ENCODE data around the gene ACTR3C.
"Not testable (repeated sequence)": the region's sequence is repeated elsewhere in the genome, so short reads cannot be mapped to it uniquely, and the experiment has no call there.

DNA sequence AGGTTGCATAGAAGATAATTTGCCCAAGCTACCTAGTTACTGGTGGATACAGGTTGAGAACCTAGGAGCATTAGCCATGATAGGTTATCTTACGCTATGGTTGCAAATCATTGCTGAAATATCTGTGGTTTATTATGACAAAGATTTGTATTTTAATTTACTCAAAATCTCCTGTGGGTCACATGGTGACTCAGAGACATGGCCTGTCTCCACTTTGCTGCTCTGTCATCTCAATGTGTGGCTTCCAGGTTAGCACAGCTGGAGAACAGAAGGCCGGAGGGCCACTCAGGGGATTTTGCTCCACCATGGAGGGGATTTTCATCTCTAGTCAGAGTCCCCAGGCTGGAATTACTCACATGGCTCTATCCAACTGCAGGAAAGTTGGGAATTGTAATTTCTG is 78.1 kb downstream of the ACTR3C start:
- TF ChIP-seq ATF7-NPFF (CRISPR knock-in tag; IDR thresholded peaks at IDR 0.05; ENCODE audit: low read depth); TCF7L2 (IDR thresholded peaks at IDR 0.05; ENCODE audit: low read depth, low read length); FOXK1 (CRISPR knock-in tag; IDR thresholded peaks at IDR 0.05; ENCODE audit: borderline replicate concordance, low read depth); HCFC1 (IDR thresholded peaks at IDR 0.05; ENCODE audit: low read depth, low read length); RFX3 (CRISPR knock-in tag; IDR thresholded peaks at IDR 0.05); SRSF1 (optimal IDR thresholded peaks at IDR 0.05; ENCODE audit: low read depth, low read length); POGZ (CRISPR knock-in tag; IDR thresholded peaks at IDR 0.05); RBM39 (IDR thresholded peaks at IDR 0.05; ENCODE audit: low read depth, low read length, poor library complexity, severe bottlenecking); BHLHE40 (IDR thresholded peaks at IDR 0.05; ENCODE audit: low read length): not testable (repeated sequence)
- TF ChIP-seq, protein P1, sequence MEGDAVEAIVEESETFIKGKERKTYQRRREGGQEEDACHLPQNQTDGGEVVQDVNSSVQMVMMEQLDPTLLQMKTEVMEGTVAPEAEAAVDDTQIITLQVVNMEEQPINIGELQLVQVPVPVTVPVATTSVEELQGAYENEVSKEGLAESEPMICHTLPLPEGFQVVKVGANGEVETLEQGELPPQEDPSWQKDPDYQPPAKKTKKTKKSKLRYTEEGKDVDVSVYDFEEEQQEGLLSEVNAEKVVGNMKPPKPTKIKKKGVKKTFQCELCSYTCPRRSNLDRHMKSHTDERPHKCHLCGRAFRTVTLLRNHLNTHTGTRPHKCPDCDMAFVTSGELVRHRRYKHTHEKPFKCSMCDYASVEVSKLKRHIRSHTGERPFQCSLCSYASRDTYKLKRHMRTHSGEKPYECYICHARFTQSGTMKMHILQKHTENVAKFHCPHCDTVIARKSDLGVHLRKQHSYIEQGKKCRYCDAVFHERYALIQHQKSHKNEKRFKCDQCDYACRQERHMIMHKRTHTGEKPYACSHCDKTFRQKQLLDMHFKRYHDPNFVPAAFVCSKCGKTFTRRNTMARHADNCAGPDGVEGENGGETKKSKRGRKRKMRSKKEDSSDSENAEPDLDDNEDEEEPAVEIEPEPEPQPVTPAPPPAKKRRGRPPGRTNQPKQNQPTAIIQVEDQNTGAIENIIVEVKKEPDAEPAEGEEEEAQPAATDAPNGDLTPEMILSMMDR (CRISPR knock-in tag; IDR thresholded peaks at IDR 0.05): not testable (repeated sequence)
- TF ChIP-seq, protein P2, sequence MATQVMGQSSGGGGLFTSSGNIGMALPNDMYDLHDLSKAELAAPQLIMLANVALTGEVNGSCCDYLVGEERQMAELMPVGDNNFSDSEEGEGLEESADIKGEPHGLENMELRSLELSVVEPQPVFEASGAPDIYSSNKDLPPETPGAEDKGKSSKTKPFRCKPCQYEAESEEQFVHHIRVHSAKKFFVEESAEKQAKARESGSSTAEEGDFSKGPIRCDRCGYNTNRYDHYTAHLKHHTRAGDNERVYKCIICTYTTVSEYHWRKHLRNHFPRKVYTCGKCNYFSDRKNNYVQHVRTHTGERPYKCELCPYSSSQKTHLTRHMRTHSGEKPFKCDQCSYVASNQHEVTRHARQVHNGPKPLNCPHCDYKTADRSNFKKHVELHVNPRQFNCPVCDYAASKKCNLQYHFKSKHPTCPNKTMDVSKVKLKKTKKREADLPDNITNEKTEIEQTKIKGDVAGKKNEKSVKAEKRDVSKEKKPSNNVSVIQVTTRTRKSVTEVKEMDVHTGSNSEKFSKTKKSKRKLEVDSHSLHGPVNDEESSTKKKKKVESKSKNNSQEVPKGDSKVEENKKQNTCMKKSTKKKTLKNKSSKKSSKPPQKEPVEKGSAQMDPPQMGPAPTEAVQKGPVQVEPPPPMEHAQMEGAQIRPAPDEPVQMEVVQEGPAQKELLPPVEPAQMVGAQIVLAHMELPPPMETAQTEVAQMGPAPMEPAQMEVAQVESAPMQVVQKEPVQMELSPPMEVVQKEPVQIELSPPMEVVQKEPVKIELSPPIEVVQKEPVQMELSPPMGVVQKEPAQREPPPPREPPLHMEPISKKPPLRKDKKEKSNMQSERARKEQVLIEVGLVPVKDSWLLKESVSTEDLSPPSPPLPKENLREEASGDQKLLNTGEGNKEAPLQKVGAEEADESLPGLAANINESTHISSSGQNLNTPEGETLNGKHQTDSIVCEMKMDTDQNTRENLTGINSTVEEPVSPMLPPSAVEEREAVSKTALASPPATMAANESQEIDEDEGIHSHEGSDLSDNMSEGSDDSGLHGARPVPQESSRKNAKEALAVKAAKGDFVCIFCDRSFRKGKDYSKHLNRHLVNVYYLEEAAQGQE (IDR thresholded peaks at IDR 0.05; ENCODE audit: borderline replicate concordance in 1 of 2, low read depth in 1 of 2, low read length in 2 of 2): not testable (repeated sequence)

Measured in HepG2 (cell line).